Osteoblast (primary cell): ENCODE measurements around the gene CLVS2. TPM values are rescaled to one million over a fixed set of nuclear protein-coding genes. Genes with fewer than 3 reads are reported as not detected.

Experiments
- DNase-seq: peaks from one replicate; pipeline ENCODE4 v3.0.0; 2011; ENCODE audit warnings: low spot score, mixed read lengths; ENCODE audit not compliant: insufficient read length; ENCODE audit errors: missing footprints
- H2AFZ ChIP-seq: 2 replicates; pipeline ENCODE4 v1.6.0; 2011; ENCODE audit warnings: mild to moderate bottlenecking, low read length
- H3K27ac ChIP-seq: 2 replicates; pipeline ENCODE4 v1.5.1; 2011; ENCODE audit warnings: mild to moderate bottlenecking, low read depth, low read length, moderate library complexity
- H3K27me3 ChIP-seq: 2 replicates; pipeline ENCODE4 v1.6.0; 2012; ENCODE audit warnings: mild to moderate bottlenecking, control low read depth, inconsistent platforms, low read length, moderate library complexity; ENCODE audit not compliant: insufficient read depth
- H3K36me3 ChIP-seq: 2 replicates; pipeline ENCODE4 v1.5.1; 2011; ENCODE audit warnings: mild to moderate bottlenecking, low read length, control low read depth, moderate library complexity; ENCODE audit not compliant: insufficient read depth
- H3K4me1 ChIP-seq: 2 replicates; pipeline ENCODE4 v1.5.1; 2011; ENCODE audit warnings: mild to moderate bottlenecking, low read length, control low read depth, moderate library complexity; ENCODE audit not compliant: insufficient read depth
- H3K4me2 ChIP-seq: 2 replicates; pipeline ENCODE4 v1.6.0; 2011; ENCODE audit warnings: mild to moderate bottlenecking, low read length; ENCODE audit not compliant: insufficient read depth
- H3K4me3 ChIP-seq: fragments of 200-600 bp; sonication (generic); 3 replicates; pipeline ENCODE4 v1.5.1; 2012; ENCODE audit warnings: mild to moderate bottlenecking, low read length, inconsistent platforms; ENCODE audit not compliant: insufficient read depth
- H3K79me2 ChIP-seq: 2 replicates; pipeline ENCODE4 v1.6.0; 2012; ENCODE audit warnings: mild to moderate bottlenecking, low read length, control low read depth, inconsistent platforms; ENCODE audit not compliant: insufficient read depth
- H3K9me3 ChIP-seq: 2 replicates; pipeline ENCODE4 v1.5.1; 2011; ENCODE audit warnings: low read depth, low read length, control low read depth
- H4K20me1 ChIP-seq: 2 replicates; pipeline ENCODE4 v1.6.0; 2012; ENCODE audit warnings: mild to moderate bottlenecking, low read length, control low read depth; ENCODE audit not compliant: insufficient read depth
- CTCF ChIP-seq: IDR thresholded peaks from 2 replicates; pipeline ENCODE4 v1.5.1; 2011; ENCODE audit warnings: mild to moderate bottlenecking, low read depth, low read length, moderate library complexity; ENCODE audit errors: extremely low read depth
- total RNA-seq: library from RNA; depleted of rRNA; stranded (reverse); fragments of >200 nt; gene quantifications from 2 replicates; pipeline ENCODE4 v1.2.3, GENCODE V29; 2012

CLVS2 gene
- total RNA-seq, 1 donor: not detected

DNA sequence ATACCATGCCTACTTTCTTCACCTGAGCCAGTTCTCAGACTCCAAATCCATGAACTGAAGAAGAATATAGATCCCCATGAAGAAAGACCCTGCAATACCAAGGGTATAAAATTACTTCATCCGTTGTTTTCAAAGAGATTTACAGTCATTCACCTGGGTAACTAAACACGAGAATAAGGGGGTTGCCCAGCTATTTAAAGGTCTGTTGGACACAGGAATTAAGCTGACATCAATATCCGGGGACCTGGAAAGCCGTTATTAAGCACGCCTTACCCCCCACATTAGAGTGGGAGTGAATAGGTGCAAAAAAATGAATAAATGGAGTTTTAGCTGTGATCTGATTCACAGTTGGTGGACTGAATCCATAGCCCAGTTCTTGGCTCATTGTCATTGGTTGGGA is 28.9 kb downstream of the CLVS2 start:
- Histone ChIP-seq H3K27ac (no peak overlapping the region), H3K4me1 (no peaks in the 10 kb centered on the region), H4K20me1 (no peaks in the 10 kb centered on the region), H3K27me3 (no peaks in the 10 kb centered on the region), H3K79me2 (no peaks in the 10 kb centered on the region), H3K36me3 (no peaks in the 10 kb centered on the region), H2AFZ (no peak overlapping the region), H3K9me3 (peaks cover 2% of the 10 kb centered on the region), H3K4me2 (no peak overlapping the region), H3K4me3 (no peak overlapping the region)
- TF ChIP-seq CTCF: no peak
- no peak for DNase-seq

- no peaks in the 10 kb centered on the region for H4K20me1 ChIP-seq
- H3K4me3 ChIP-seq: no peak overlapping the region
- H3K36me3 ChIP-seq: no peaks in the 10 kb centered on the region
- peaks cover 2% of the 10 kb centered on the region for H3K9me3 ChIP-seq
- H3K27ac ChIP-seq: no peak overlapping the region
- no peak overlapping the region for H3K4me2 ChIP-seq
- no peak for DNase-seq
- H2AFZ ChIP-seq: no peak overlapping the region
- no peaks in the 10 kb centered on the region for H3K79me2 ChIP-seq
- TF ChIP-seq CTCF: no peak
- H3K27me3 ChIP-seq: no peaks in the 10 kb centered on the region
- no peaks in the 10 kb centered on the region for H3K4me1 ChIP-seq
Measured at GRCh38 chr6:123027408-123027807, 31.4 kb downstream of the CLVS2 start.

GRCh38 chr6:123028263-123028662 is 32.2 kb downstream of the CLVS2 start:
- DNase-seq: no peak
- H3K4me2 ChIP-seq: no peak overlapping the region
- no peaks in the 10 kb centered on the region for H4K20me1 ChIP-seq
- no peaks in the 10 kb centered on the region for H3K27me3 ChIP-seq
- H3K27ac ChIP-seq: no peak overlapping the region
- H3K36me3 ChIP-seq: no peaks in the 10 kb centered on the region
- no peaks in the 10 kb centered on the region for H3K79me2 ChIP-seq
- H3K9me3 ChIP-seq: peaks cover 2% of the 10 kb centered on the region
- no peak for TF ChIP-seq CTCF
- H3K4me1 ChIP-seq: no peaks in the 10 kb centered on the region
- no peak overlapping the region for H2AFZ ChIP-seq
- H3K4me3 ChIP-seq: no peak overlapping the region

DNA sequence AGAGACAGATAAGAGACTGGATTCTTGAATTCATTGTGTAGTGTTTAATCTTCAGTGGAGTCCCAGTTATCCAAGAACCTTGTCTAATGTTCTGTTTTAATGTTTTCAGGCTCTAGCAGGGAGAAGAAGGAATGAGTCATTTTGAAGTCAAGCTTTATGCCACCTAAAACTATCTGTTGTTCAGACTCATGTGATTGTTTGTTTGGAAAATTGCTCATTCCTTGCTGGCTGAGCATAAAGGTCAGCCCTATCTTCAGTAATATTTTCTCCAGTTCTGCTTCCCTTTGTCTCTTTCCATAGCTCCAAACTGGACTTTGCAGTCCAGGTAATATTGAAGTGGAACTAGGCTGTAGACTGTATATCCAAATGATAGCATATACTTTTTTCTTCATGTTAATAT is 34.2 kb downstream of the CLVS2 start:
- H3K79me2 ChIP-seq: no peaks in the 10 kb centered on the region
- H3K4me2 ChIP-seq: no peak overlapping the region
- no peak for TF ChIP-seq CTCF
- no peak overlapping the region for H3K4me3 ChIP-seq
- no peak for DNase-seq
- peaks cover 2% of the 10 kb centered on the region for H3K9me3 ChIP-seq
- H4K20me1 ChIP-seq: no peaks in the 10 kb centered on the region
- H3K36me3 ChIP-seq: no peaks in the 10 kb centered on the region
- H3K27me3 ChIP-seq: no peaks in the 10 kb centered on the region
- H2AFZ ChIP-seq: no peak overlapping the region
- H3K27ac ChIP-seq: no peak overlapping the region
- H3K4me1 ChIP-seq: no peaks in the 10 kb centered on the region
